GM23248 (cell line): Measurements from ENCODE around the gene CCDC85B. TPM values are rescaled to one million over a fixed set of nuclear protein-coding genes. Genes with fewer than 3 reads are reported as not detected.

Experiments
- DNase-seq: peaks from one replicate; pipeline ENCODE4 v3.0.0-alpha.2; 2015
- H2AFZ ChIP-seq: fragments of 200-600 bp; sonication (generic); 2 replicates; pipeline ENCODE4 v1.6.1; 2016; ENCODE audit warnings: antibody characterized with exemption
- H3F3A ChIP-seq: fragments of 200-600 bp; sonication (generic); 2 replicates; pipeline ENCODE4 v1.6.1; 2016; ENCODE audit warnings: mild to moderate bottlenecking, antibody characterized with exemption, mixed run types; ENCODE audit not compliant: insufficient read depth
- H3K27ac ChIP-seq: fragments of 200-600 bp; sonication (generic); 2 replicates; pipeline ENCODE4 v1.5.1; 2016; ENCODE audit warnings: mild to moderate bottlenecking
- H3K27me3 ChIP-seq: fragments of 200-600 bp; sonication (generic); replicated peaks from 2 replicates; pipeline ENCODE4 v1.6.1; 2016; ENCODE audit warnings: mild to moderate bottlenecking; ENCODE audit not compliant: insufficient read depth
- H3K36me3 ChIP-seq: fragments of 200-600 bp; sonication (generic); 2 replicates; pipeline ENCODE4 v1.6.1; 2016; ENCODE audit warnings: low read depth, mild to moderate bottlenecking
- H3K4me1 ChIP-seq: fragments of 200-600 bp; sonication (generic); 2 replicates; pipeline ENCODE4 v1.6.1; 2016; ENCODE audit warnings: mild to moderate bottlenecking; ENCODE audit not compliant: insufficient read depth
- H3K4me2 ChIP-seq: fragments of 200-600 bp; sonication (generic); one replicate; pipeline ENCODE4 v1.6.1; 2016; ENCODE audit warnings: mild to moderate bottlenecking; ENCODE audit not compliant: unreplicated experiment
- H3K4me3 ChIP-seq: fragments of 200-600 bp; sonication (generic); 2 replicates; pipeline ENCODE4 v1.5.1; 2016; ENCODE audit warnings: mild to moderate bottlenecking
- H3K79me2 ChIP-seq: fragments of 200-600 bp; sonication (generic); 2 replicates; pipeline ENCODE4 v1.6.1; 2016; ENCODE audit warnings: mild to moderate bottlenecking; ENCODE audit not compliant: insufficient read depth
- H3K9ac ChIP-seq: fragments of 200-600 bp; sonication (generic); 2 replicates; pipeline ENCODE4 v1.6.1; 2016; ENCODE audit warnings: mild to moderate bottlenecking
- H3K9me2 ChIP-seq: fragments of 200-600 bp; sonication (generic); 2 replicates; pipeline ENCODE4 v1.6.1; 2016; ENCODE audit warnings: mixed run types, mild to moderate bottlenecking, moderate library complexity; ENCODE audit not compliant: insufficient read depth
- H3K9me3 ChIP-seq: fragments of 200-600 bp; sonication (generic); one replicate; pipeline ENCODE4 v1.6.1; 2017; ENCODE audit warnings: low read depth
- H4K20me1 ChIP-seq: fragments of 200-600 bp; sonication (generic); 2 replicates; pipeline ENCODE4 v1.6.0; 2016; ENCODE audit not compliant: insufficient read depth
- EZH2 ChIP-seq: fragments of 200-600 bp; sonication (generic); IDR thresholded peaks from 2 replicates; pipeline ENCODE4 v1.6.1; 2018; ENCODE audit warnings: antibody characterized with exemption, mild to moderate bottlenecking; ENCODE audit not compliant: insufficient read depth, poor library complexity, severe bottlenecking
- EZH2phosphoT487 ChIP-seq: fragments of 200-600 bp; sonication (generic); IDR thresholded peaks from 2 replicates; pipeline ENCODE4 v1.6.1; 2018; ENCODE audit warnings: antibody characterized with exemption, moderate library complexity, mild to moderate bottlenecking, low read depth; ENCODE audit not compliant: insufficient read depth
- WGBS, 2 experiments: methylation state at CpG; one replicate each; pipeline ENCODE4 v1.1.6; 2015 to 2017; ENCODE audit warnings: low lambda C conversion rate in 2 of 2, low coverage in 1 of 2; ENCODE audit errors: missing lambda C conversion rate in 2 of 2; 5-methylcytosine and 5-hydroxymethylcytosine counted together
- in situ Hi-C: fragments of 300-500 bp; cut with MboI; formaldehyde crosslinking; loops from 2 replicates; pipeline ENCODE4 v1.15.0; 2020
- polyA plus RNA-seq: library from polyadenylated mRNA; unstranded; fragments of >200 nt; fragmentation: Nextera tagmentation; extraction: Ambion mirVana; gene quantifications from 2 replicates; pipeline ENCODE4 v1.2.1, GENCODE V29; 2016
- total RNA-seq: library from RNA; depleted of rRNA; stranded (reverse); fragments of >200 nt; shearing (Covaris generic); gene quantifications from 2 replicates; pipeline ENCODE4 v1.2.3, GENCODE V29; 2014

CCDC85B gene
- total and polyA plus RNA-seq, 2 experiments from 2014 or later = 116 to 143 TPM

GRCh38 chr11:65911682-65912568, 21.5 kb downstream of the CCDC85B start:
- 0 out of 2 replicates have a peak overlapping the region, but pooled peaks have one; percentile 6 for H2AFZ ChIP-seq
- no peaks in the 10 kb centered on the region for H4K20me1 ChIP-seq
- H3K4me1 ChIP-seq = peaks cover 59% of the 10 kb centered on the region
- H3K27ac ChIP-seq = peak overlapping the region; percentile 99
- peak; percentile 95 for DNase-seq
- peak overlapping the region; percentile 27; the same call in 1 of the 2 replicates for H3K4me3 ChIP-seq
- no peaks in the 10 kb centered on the region for H3K36me3 ChIP-seq
- in situ Hi-C loops = no loop called here
- peak overlapping the region; percentile 59 for H3K4me2 ChIP-seq
- peaks cover 12% of the 10 kb centered on the region for H3K79me2 ChIP-seq
- WGBS, 2 experiments = 9 to 12% methylated on average over 13 to 14 of the region's 14 CpGs
- no peaks in the 10 kb centered on the region for H3K9me3 ChIP-seq
- H3F3A ChIP-seq = peaks cover 50% of the 10 kb centered on the region
- TF ChIP-seq EZH2 = no peak
- no peak for TF ChIP-seq EZH2phosphoT487
- peak overlapping the region; percentile 76 for H3K9ac ChIP-seq
- no peaks in the 10 kb centered on the region for H3K9me2 ChIP-seq
- no peaks in the 10 kb centered on the region for H3K27me3 ChIP-seq

DNA sequence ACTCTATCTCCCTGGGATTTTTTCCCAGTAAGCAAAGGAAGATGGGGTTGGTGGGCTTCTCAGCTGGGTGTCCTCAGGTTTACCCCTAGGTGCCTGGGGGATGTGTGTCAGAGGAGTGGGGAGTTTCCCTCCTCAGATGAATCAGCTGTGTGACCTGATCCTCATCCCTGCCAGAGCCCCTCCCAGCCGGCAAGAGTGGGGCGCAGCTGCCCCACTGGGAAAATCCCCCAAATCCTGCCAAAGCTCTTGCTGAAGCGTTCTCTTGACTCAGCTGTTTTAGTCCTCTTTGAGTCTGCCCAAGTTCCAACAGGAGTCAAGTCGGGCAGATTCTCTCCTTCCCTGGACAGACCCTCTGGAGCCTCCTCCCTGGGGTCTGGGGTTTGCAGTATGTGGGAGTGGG, 22.4 kb downstream of the CCDC85B start:
- Histone ChIP-seq H2AFZ (no peak overlapping the region), H3K9me2 (no peaks in the 10 kb centered on the region), H3K36me3 (no peaks in the 10 kb centered on the region), H3K9me3 (no peaks in the 10 kb centered on the region), H3K4me1 (peaks cover 66% of the 10 kb centered on the region), H4K20me1 (no peaks in the 10 kb centered on the region), H3K27ac (peak overlapping the region; percentile 99), H3K79me2 (peaks cover 21% of the 10 kb centered on the region), H3F3A (peaks cover 58% of the 10 kb centered on the region), H3K4me3 (0 out of 2 replicates have a peak overlapping the region, but pooled peaks have one; percentile 7), H3K27me3 (no peaks in the 10 kb centered on the region), H3K9ac (peak overlapping the region; percentile 76), H3K4me2 (peak overlapping the region; percentile 59)
- in situ Hi-C loops = no loop called here
- TF ChIP-seq EZH2 (no peak), EZH2phosphoT487 (no peak)
- 0 to 11% methylated on average over 4 of the region's 4 CpGs for WGBS, 2 experiments
- peak; percentile 88 for DNase-seq

DNA sequence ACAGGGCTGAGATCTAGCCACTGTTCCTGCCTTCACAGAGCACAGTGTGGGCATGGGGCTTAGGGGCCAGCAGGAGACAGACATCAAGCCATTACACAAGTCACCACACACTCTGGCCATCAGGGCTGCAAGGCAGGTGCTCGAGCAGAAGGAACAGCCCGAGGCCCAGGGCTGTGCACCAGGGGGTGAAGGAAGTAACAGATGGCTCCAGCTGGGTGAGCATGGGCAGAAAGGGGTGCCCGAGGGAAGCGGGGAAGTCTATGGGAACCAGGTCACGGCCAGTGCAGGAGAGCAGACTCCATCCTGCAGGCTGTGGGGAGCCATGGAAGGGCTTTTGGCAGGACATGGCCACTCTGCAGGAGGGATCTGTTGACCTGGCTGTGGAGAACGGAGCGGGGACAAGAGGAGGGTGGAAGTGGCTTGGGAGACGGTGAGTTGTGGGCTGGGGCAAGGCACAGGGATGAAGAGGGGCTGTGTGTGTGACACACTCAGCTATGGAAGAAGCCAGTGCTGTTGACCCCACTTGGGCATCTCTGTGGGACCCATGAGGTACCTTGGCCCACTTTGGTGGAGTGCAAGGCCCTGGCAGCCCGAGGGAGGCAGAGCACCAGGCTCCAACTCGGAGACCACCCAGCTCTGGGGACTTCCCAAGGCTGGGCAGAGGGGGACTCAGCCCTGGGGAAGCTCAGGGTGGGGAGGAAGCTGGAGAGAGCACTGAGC, 24.8 kb downstream of the CCDC85B start:
- Histone ChIP-seq H3K4me1 (peaks cover 70% of the 10 kb centered on the region), H3K36me3 (no peaks in the 10 kb centered on the region), H3K4me2 (peak overlapping the region; percentile 76), H4K20me1 (no peaks in the 10 kb centered on the region), H3K79me2 (peaks cover 39% of the 10 kb centered on the region), H3K27me3 (no peaks in the 10 kb centered on the region), H3K9me3 (no peaks in the 10 kb centered on the region), H3K9me2 (no peaks in the 10 kb centered on the region), H3K27ac (peak overlapping the region; percentile 99), H3F3A (peaks cover 65% of the 10 kb centered on the region), H2AFZ (no peak overlapping the region), H3K4me3 (peak overlapping the region; percentile 83), H3K9ac (peak overlapping the region; percentile 81)
- peak; percentile 55 for DNase-seq
- TF ChIP-seq EZH2 (no peak), EZH2phosphoT487 (no peak)
- in situ Hi-C loops = no loop called here
- 22 to 29% methylated on average over 9 to 10 of the region's 10 CpGs for WGBS, 2 experiments

DNA sequence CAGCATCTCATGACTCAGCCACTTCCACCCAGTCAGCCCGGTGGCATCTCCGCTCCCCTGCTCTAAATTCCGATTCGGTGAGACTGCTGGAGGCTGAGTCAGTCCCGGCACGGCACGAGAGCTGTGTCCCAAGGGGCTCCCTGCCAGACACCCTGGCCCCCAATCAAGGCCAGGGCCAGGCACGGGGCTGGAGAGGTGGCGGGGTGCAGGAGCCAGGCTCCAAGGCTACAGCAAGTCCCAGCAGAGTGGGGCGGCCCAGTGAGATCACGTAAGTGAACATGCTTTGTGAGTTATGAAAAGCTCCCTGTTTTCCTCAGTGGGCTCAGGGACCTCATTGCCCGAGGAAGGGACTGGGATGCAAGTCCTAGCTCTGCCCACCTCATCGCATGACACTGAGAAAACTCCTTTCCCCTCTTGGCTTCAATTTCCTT, 25.4 kb downstream of the CCDC85B start:
- WGBS, 2 experiments = 0 to 4% methylated on average over 12 to 13 of the region's 13 CpGs

More for the DNA sequence above, 25.4 kb downstream of the CCDC85B start:
- no peaks in the 10 kb centered on the region for H3K9me2 ChIP-seq
- peaks cover 65% of the 10 kb centered on the region for H3F3A ChIP-seq
- H4K20me1 ChIP-seq = no peaks in the 10 kb centered on the region
- peak overlapping the region; percentile 96 for H3K9ac ChIP-seq
- peaks cover 45% of the 10 kb centered on the region for H3K79me2 ChIP-seq
- DNase-seq = peak; percentile 99
- peak overlapping the region; percentile 99 for H3K27ac ChIP-seq
- in situ Hi-C loops = no loop called here
- H3K27me3 ChIP-seq = no peaks in the 10 kb centered on the region
- no peak for TF ChIP-seq EZH2phosphoT487
- no peak for TF ChIP-seq EZH2
- no peaks in the 10 kb centered on the region for H3K9me3 ChIP-seq
- no peak overlapping the region for H2AFZ ChIP-seq
- H3K4me2 ChIP-seq = peak overlapping the region; percentile 87
- H3K4me3 ChIP-seq = peak overlapping the region; percentile 83
- H3K4me1 ChIP-seq = peaks cover 74% of the 10 kb centered on the region
- H3K36me3 ChIP-seq = no peaks in the 10 kb centered on the region
